ENCODE measurements around the gene TAB3. TPM values are rescaled to one million over a fixed set of nuclear protein-coding genes. Genes with fewer than 3 reads are reported as not detected.

TAB3 gene
- total and polyA plus RNA-seq, 9 of the 15 experiments (the other 6 are each of a cell fraction or from before 2014, with no cell fraction given) = 2.4 to 31.1 (median 15.5) TPM

DNA sequence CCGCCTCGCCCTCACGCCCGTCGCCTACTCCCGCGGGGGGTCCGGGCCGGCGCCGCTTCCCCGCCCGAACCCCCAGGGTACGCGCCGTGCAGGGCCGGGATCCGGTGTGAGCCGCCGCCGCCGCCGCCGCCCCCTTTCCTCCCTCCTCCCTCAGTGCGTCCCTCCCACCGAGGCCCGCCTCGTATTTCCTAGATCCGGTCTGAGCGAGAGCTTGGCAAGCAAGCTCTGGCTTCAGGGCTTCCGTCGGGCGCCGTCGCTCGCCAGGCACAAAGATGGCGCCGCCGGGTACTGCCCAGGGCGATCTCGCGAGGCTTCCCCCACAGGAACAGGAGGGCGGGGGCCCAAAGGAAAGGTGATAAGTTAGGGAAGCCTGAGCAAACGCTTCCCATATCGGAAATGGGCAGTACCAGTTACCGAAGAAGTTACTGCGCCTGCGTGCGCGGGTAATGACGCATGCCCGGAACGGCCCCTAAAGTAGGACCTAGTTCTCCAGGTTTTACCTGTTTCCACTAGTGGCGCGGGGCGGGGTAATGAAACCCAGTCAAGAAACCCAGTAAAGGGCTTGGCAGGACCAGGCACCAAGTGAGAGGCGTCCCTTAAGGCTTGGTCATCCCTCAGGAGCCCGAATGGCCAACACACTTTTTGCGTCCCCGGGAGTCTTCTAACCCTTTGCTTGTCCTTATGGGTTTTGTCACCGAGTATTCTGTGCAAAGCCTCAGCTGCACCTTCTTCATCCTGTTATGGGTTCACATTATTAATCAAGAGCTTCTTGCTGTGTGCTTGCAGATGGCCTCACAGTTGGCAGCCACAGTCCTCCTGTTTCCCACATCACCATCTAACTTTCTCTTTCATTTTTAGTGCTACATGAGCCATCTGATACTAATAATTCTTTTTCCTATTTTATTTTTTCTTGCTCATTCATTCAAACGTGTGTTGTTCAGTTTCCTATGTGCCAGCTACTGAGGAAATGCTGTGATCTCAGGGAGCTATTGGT is at the start of gene TAB3 (continued):
- TF ChIP-seq, protein P1, sequence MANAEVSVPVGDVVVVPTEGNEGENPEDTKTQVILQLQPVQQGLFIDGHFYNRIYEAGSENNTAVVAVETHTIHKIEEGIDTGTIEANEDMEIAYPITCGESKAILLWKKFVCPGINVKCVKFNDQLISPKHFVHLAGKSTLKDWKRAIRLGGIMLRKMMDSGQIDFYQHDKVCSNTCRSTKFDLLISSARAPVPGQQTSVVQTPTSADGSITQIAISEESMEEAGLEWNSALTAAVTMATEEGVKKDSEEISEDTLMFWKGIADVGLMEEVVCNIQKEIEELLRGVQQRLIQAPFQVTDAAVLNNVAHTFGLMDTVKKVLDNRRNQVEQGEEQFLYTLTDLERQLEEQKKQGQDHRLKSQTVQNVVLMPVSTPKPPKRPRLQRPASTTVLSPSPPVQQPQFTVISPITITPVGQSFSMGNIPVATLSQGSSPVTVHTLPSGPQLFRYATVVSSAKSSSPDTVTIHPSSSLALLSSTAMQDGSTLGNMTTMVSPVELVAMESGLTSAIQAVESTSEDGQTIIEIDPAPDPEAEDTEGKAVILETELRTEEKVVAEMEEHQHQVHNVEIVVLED (CRISPR knock-in tag; IDR thresholded peaks at IDR 0.05) = peak; percentile 30; the same call in 1 of the 2 replicates
- TF ChIP-seq NFXL1 (CRISPR knock-in tag; IDR thresholded peaks at IDR 0.05) = no peak
- peak; percentile 89 for TF ChIP-seq ATF7 (IDR thresholded peaks at IDR 0.05)
- TF ChIP-seq PRPF4 (IDR thresholded peaks at IDR 0.05; ENCODE audit: insufficient read depth, low read depth, low read length, poor library complexity, severe bottlenecking) = no peak
- TF ChIP-seq NCOR1 (IDR thresholded peaks at IDR 0.05) = no peak
- TF ChIP-seq, protein P2, sequence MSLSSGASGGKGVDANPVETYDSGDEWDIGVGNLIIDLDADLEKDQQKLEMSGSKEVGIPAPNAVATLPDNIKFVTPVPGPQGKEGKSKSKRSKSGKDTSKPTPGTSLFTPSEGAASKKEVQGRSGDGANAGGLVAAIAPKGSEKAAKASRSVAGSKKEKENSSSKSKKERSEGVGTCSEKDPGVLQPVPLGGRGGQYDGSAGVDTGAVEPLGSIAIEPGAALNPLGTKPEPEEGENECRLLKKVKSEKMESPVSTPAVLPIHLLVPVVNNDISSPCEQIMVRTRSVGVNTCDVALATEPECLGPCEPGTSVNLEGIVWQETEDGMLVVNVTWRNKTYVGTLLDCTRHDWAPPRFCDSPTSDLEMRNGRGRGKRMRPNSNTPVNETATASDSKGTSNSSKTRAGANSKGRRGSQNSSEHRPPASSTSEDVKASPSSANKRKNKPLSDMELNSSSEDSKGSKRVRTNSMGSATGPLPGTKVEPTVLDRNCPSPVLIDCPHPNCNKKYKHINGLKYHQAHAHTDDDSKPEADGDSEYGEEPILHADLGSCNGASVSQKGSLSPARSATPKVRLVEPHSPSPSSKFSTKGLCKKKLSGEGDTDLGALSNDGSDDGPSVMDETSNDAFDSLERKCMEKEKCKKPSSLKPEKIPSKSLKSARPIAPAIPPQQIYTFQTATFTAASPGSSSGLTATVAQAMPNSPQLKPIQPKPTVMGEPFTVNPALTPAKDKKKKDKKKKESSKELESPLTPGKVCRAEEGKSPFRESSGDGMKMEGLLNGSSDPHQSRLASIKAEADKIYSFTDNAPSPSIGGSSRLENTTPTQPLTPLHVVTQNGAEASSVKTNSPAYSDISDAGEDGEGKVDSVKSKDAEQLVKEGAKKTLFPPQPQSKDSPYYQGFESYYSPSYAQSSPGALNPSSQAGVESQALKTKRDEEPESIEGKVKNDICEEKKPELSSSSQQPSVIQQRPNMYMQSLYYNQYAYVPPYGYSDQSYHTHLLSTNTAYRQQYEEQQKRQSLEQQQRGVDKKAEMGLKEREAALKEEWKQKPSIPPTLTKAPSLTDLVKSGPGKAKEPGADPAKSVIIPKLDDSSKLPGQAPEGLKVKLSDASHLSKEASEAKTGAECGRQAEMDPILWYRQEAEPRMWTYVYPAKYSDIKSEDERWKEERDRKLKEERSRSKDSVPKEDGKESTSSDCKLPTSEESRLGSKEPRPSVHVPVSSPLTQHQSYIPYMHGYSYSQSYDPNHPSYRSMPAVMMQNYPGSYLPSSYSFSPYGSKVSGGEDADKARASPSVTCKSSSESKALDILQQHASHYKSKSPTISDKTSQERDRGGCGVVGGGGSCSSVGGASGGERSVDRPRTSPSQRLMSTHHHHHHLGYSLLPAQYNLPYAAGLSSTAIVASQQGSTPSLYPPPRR (CRISPR knock-in tag; IDR thresholded peaks at IDR 0.05; ENCODE audit: borderline replicate concordance) = no peak
- no peak for TF ChIP-seq DDX20 (tag; IDR thresholded peaks at IDR 0.05; ENCODE audit: low read depth)
- TF ChIP-seq, protein P3, sequence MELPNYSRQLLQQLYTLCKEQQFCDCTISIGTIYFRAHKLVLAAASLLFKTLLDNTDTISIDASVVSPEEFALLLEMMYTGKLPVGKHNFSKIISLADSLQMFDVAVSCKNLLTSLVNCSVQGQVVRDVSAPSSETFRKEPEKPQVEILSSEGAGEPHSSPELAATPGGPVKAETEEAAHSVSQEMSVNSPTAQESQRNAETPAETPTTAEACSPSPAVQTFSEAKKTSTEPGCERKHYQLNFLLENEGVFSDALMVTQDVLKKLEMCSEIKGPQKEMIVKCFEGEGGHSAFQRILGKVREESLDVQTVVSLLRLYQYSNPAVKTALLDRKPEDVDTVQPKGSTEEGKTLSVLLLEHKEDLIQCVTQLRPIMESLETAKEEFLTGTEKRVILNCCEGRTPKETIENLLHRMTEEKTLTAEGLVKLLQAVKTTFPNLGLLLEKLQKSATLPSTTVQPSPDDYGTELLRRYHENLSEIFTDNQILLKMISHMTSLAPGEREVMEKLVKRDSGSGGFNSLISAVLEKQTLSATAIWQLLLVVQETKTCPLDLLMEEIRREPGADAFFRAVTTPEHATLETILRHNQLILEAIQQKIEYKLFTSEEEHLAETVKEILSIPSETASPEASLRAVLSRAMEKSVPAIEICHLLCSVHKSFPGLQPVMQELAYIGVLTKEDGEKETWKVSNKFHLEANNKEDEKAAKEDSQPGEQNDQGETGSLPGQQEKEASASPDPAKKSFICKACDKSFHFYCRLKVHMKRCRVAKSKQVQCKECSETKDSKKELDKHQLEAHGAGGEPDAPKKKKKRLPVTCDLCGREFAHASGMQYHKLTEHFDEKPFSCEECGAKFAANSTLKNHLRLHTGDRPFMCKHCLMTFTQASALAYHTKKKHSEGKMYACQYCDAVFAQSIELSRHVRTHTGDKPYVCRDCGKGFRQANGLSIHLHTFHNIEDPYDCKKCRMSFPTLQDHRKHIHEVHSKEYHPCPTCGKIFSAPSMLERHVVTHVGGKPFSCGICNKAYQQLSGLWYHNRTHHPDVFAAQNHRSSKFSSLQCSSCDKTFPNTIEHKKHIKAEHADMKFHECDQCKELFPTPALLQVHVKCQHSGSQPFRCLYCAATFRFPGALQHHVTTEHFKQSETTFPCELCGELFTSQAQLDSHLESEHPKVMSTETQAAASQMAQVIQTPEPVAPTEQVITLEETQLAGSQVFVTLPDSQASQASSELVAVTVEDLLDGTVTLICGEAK (IDR thresholded peaks at IDR 0.05) = peak; percentile 82
- TF ChIP-seq, protein P3 (CRISPR knock-in tag; IDR thresholded peaks at IDR 0.05) = no peak
